ENCODE data around the gene SGPP2.
"Not testable (repeated sequence)": the region's sequence is repeated elsewhere in the genome, so short reads cannot be mapped to it uniquely, and the experiment has no call there.

Gene SGPP2

GRCh38 chr2:222424276-222424728 lies at the start of gene SGPP2:
SGPP2 (plus strand) TSS chr2:222424543; CDS start chr2:222424603, 60 bp downstream.
- DNase-seq, result no peak

- DNase-seq, result no peak
Measured at GRCh38 chr2:222375798-222376197, 48.5 kb upstream of the SGPP2 start.

GRCh38 chr2:222380456-222380855 lies 43.9 kb upstream of the SGPP2 start:
- no peak for DNase-seq

- no peak for DNase-seq
Measured at GRCh38 chr2:222381566-222381965, 42.8 kb upstream of the SGPP2 start.

GRCh38 chr2:222383255-222383654 lies 41.1 kb upstream of the SGPP2 start:
- DNase-seq, result no peak

GRCh38 chr2:222391743-222392285 lies 32.5 kb upstream of the SGPP2 start:
- no peak for DNase-seq

GRCh38 chr2:222393733-222394267 lies 30.5 kb upstream of the SGPP2 start:
- no peak for DNase-seq

GRCh38 chr2:222398446-222398885 lies 25.9 kb upstream of the SGPP2 start:
- DNase-seq, result peak; percentile 55

GRCh38 chr2:222399038-222399783 lies 25.1 kb upstream of the SGPP2 start:
- peak; percentile 71 for DNase-seq

GRCh38 chr2:222404151-222404905 lies 20.0 kb upstream of the SGPP2 start:
- DNase-seq, result no peak

GRCh38 chr2:222408684-222409083 lies 15.7 kb upstream of the SGPP2 start:
- DNase-seq, result no peak

- DNase-seq, result no peak
Measured at GRCh38 chr2:222410534-222410933, 13.8 kb upstream of the SGPP2 start.

- not testable (repeated sequence) for DNase-seq
Measured at GRCh38 chr2:222412334-222412733, 12.0 kb upstream of the SGPP2 start.

- DNase-seq, result no peak
Measured at GRCh38 chr2:222413295-222413911, 10.9 kb upstream of the SGPP2 start.

- DNase-seq, result no peak
Measured at GRCh38 chr2:222418739-222419138, 5.6 kb upstream of the SGPP2 start.

GRCh38 chr2:222420508-222420907 lies 3.8 kb upstream of the SGPP2 start:
- DNase-seq, result no peak

- no peak for DNase-seq
Measured at GRCh38 chr2:222421626-222422025, 2.7 kb upstream of the SGPP2 start.

GRCh38 chr2:222423186-222423585 lies 1.2 kb upstream of the SGPP2 start:
- DNase-seq, result no peak

GRCh38 chr2:222423632-222424275 lies 589 bp upstream of the SGPP2 start:
- no peak for DNase-seq

GRCh38 chr2:222424729-222425671 lies 657 bp downstream of the SGPP2 start:
- no peak for DNase-seq

- DNase-seq, result no peak
Measured at GRCh38 chr2:222427646-222428301, 3.4 kb downstream of the SGPP2 start.
